NT2/D1 (cell line): ENCODE results near the gene ALDH3B1.

Experiments
- DNase-seq: peaks from one replicate; pipeline ENCODE4 v3.0.0-alpha.2; 2011; ENCODE audit warnings: low read depth, low spot score
- H3K27me3 ChIP-seq: 2 replicates; pipeline ENCODE4 v1.6.0; 2011; ENCODE audit warnings: mild to moderate bottlenecking; ENCODE audit not compliant: insufficient read length, insufficient read depth
- H3K36me3 ChIP-seq: 2 replicates; pipeline ENCODE4 v1.6.1; 2011; ENCODE audit warnings: mild to moderate bottlenecking, low read length, mixed read lengths; ENCODE audit not compliant: insufficient read depth, insufficient read length
- H3K4me1 ChIP-seq: 2 replicates; pipeline ENCODE4 v1.5.1; 2011; ENCODE audit not compliant: insufficient read depth, insufficient read length
- H3K4me3 ChIP-seq: 2 replicates; pipeline ENCODE4 v1.5.1; 2011; ENCODE audit warnings: low read depth; ENCODE audit not compliant: insufficient read length
- H3K9ac ChIP-seq: 2 replicates; pipeline ENCODE4 v1.6.0; 2011; ENCODE audit warnings: low read depth; ENCODE audit not compliant: insufficient read length
- H3K9me3 ChIP-seq: 2 replicates; pipeline ENCODE4 v1.5.1; 2011; ENCODE audit warnings: mild to moderate bottlenecking, low read length; ENCODE audit not compliant: insufficient read depth
- SUZ12 ChIP-seq: IDR thresholded peaks from 2 replicates; pipeline ENCODE4 v1.6.1; 2011; ENCODE audit not compliant: insufficient read length, insufficient read depth; ENCODE audit errors: extremely low read depth
- YY1 ChIP-seq: IDR thresholded peaks from 2 replicates; pipeline ENCODE4 v1.6.1; 2011; ENCODE audit not compliant: insufficient read length, insufficient read depth
- ZNF274 ChIP-seq: IDR thresholded peaks from 2 replicates; pipeline ENCODE4 v1.6.1; 2011; ENCODE audit warnings: mild to moderate bottlenecking, low read depth, low read length

Gene ALDH3B1

DNA sequence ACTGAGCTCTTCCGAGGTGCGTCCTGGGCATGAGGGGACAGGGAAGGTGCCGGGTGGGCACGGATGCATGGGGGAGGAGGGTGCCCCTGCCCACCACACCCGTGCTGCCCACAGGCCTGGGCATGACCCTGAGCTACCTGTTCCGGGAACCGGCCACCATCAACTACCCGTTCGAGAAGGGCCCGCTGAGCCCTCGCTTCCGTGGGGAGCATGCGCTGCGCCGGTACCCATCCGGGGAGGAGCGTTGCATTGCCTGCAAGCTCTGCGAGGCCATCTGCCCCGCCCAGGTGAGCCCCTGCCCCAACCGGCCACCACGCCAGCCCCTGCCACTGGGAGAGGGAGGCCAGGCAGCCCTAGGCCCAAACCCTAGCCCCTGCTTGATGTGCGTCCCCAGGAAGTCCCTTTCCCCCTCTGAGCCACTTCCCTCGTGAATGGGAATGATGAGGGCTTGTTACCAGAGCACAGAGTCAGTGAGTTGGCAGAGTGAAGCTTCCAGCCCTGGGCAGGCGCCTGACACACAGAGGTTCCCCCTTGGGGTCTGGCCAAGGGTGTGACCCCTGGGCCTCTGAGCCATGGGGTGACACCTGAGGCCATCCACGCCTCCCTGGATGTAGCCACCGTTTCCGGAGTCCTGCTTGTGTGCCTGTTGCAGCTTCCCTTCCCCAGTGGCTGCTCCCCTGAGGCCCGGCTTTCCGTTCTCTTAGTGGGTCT, 23.0 kb downstream of the ALDH3B1 start:
- DNase-seq, result no peak
- Histone ChIP-seq H3K36me3 (peaks cover 47% of the 10 kb centered on the region), H3K4me3 (no peak overlapping the region), H3K9ac (peak overlapping the region; percentile 27), H3K9me3 (peaks cover 8% of the 10 kb centered on the region; the same call in 1 of the 2 replicates), H3K4me1 (peaks cover 20% of the 10 kb centered on the region), H3K27me3 (no peaks in the 10 kb centered on the region)
- TF ChIP-seq SUZ12, result no peak
- no peak for TF ChIP-seq YY1
- TF ChIP-seq ZNF274, result no peak

DNA sequence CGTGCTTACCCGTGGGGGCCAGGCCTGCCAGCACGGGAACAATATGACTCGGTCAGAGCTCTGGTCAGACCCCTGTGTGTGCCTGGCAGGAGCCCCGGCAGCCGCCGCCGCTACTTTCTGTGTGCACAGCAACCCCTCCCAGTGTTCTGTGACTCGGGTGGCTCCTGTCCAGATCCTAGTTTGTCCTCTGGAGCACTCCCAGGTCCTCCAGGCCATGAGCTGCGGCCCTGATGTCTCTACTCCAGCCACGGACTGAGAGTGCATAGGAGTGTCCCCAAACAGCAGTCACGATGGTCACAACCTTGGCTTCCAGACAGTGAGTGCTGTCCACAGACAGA, 23.6 kb downstream of the ALDH3B1 start:
- Histone ChIP-seq H3K9me3 (peaks cover 8% of the 10 kb centered on the region; the same call in 1 of the 2 replicates), H3K36me3 (peaks cover 47% of the 10 kb centered on the region), H3K4me1 (peaks cover 24% of the 10 kb centered on the region), H3K9ac (peak overlapping the region; percentile 27), H3K27me3 (no peaks in the 10 kb centered on the region), H3K4me3 (no peak overlapping the region)
- TF ChIP-seq YY1, result no peak
- TF ChIP-seq ZNF274, result no peak
- TF ChIP-seq SUZ12, result no peak
- no peak for DNase-seq

DNA sequence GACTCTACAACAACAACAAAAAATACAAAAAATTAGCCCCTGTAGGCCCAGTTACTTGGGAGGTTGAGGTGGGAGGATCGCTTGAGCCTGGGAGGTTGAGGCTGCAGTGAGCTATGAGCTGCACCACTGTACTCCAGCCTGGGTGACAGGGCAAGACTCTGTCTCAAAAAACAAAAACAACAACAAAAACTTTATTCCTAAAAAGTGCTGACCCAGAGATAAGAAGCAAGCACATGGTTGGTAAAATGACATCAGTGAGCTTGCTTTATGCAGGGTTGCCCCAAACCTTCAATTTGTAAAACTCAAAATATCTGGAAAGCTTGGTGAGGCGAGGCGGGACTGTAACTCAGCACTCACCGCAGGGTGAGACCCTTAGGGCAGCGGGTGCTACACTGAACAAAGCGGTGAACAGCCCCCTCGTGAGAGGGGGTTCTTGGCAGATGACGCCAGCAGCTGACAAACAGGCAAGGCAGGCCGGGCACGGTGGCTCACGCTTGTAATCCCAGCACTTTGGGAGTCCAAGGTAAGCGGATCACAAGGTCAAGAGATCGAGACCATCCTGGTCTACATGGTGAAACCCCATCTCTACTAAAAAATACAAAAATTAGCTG, 25.2 kb downstream of the ALDH3B1 start:
- H3K4me1 ChIP-seq, result peaks cover 29% of the 10 kb centered on the region
- TF ChIP-seq SUZ12 (no peak), YY1 (no peak), ZNF274 (no peak)

DNA sequence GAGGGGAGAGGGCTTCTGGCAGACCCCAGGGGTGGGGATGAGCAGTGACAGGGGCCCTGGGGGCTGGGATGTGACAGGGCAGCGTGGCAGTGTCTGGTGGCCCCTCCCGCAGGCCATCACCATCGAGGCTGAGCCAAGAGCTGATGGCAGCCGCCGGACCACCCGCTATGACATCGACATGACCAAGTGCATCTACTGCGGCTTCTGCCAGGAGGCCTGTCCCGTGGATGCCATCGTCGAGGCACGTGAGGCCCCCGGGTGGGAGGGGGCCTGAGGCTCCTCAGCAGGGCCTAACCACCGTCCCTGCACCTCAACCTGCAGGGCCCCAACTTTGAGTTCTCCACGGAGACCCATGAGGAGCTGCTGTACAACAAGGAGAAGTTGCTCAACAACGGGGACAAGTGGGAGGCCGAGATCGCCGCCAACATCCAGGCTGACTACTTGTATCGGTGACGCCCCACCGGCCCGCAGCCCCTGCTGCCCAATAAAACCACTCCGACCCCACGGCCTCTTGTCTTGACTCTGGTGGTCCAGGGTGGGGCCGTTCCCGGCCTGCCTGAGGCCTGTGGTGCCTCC, 26.1 kb downstream of the ALDH3B1 start:
- Histone ChIP-seq H3K9me3 (no peaks in the 10 kb centered on the region), H3K4me1 (peaks cover 31% of the 10 kb centered on the region), H3K4me3 (no peak overlapping the region), H3K9ac (no peak overlapping the region), H3K36me3 (peaks cover 47% of the 10 kb centered on the region), H3K27me3 (no peaks in the 10 kb centered on the region)
- DNase-seq, result no peak
- TF ChIP-seq YY1 (no peak), SUZ12 (no peak), ZNF274 (no peak)

More for the DNA sequence above, 25.2 kb downstream of the ALDH3B1 start:
- no peak for DNase-seq
- Histone ChIP-seq H3K36me3 (peaks cover 47% of the 10 kb centered on the region), H3K9me3 (no peaks in the 10 kb centered on the region), H3K9ac (no peak overlapping the region), H3K27me3 (no peaks in the 10 kb centered on the region), H3K4me3 (no peak overlapping the region)

DNA sequence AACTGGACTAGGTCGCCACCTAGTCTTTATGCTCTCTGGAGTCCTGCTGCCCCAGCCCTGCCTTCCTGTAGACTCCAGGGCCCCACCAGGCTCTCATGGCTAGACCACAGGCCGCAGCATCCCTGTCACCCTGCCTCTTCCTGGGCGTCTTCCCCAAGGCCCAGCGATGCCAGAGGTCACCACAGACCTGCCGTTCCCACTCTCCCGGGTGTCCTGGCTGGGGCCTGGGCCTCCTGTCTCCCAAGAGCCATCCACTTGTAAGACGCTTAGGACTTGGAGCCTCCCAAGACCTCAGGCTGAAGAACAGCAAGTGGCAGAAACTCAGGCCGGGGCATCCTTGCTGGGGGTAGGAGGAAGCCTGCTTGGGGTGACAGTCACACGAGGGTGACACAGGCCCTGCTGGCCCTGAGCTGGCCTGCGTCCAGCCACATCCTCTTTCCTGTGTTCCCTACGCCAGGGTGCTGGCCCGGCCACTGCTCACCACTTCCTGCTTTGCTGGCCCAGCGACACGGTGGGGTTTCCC, 26.7 kb downstream of the ALDH3B1 start:
- no peak for DNase-seq
- Histone ChIP-seq H3K27me3 (no peaks in the 10 kb centered on the region), H3K9me3 (no peaks in the 10 kb centered on the region), H3K9ac (no peak overlapping the region), H3K4me3 (no peak overlapping the region), H3K4me1 (peaks cover 34% of the 10 kb centered on the region), H3K36me3 (peaks cover 47% of the 10 kb centered on the region)
- no peak for TF ChIP-seq YY1
- no peak for TF ChIP-seq ZNF274
- no peak for TF ChIP-seq SUZ12

DNA sequence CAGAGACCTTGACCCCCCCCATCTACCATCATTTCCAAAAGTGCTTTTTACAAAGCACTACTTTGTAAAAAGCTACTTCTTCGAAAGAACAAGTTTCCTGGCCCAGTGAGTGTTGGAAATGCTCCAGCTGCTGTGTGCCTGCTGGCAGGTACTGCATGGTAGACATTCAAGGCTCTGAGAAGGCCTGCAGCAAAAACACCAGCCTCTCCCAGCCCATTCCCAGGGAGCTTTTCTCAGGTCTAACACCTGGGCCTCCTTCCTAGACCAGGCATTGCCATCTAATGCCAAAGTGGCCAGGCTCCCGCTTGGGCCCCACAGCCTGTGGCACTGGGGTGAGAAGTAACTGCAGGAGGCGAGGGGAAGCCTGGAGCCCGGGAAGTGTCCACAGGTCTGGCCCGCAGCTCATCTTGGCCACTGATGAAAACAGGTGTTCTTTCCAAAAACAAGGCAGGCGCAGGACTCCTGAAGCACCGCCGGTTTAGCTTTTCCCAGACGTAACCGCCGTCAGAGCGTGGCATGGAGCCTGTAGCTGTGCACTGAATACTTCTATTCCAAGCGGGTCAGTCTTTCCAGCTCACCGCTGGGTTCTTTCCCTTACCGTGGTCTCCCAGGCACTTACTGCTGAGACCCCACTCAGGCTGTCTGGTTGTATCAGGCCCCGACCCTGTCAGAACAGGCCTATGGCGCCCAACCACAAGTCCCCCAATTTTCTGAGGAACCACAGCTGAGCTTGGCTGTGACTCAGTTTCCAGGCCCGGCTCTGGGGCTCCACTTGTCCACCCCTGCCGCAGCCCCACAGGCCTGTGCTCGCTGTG, 27.5 kb downstream of the ALDH3B1 start:
- H3K36me3 ChIP-seq, result peaks cover 40% of the 10 kb centered on the region
- H3K9me3 ChIP-seq, result no peaks in the 10 kb centered on the region
- TF ChIP-seq ZNF274, result no peak
- TF ChIP-seq YY1, result no peak
- no peak for TF ChIP-seq SUZ12
- H3K4me1 ChIP-seq, result peaks cover 32% of the 10 kb centered on the region
- no peak overlapping the region for H3K4me3 ChIP-seq
- DNase-seq, result no peak
- peak overlapping the region; percentile 95 for H3K9ac ChIP-seq
- no peaks in the 10 kb centered on the region for H3K27me3 ChIP-seq
